ENCODE data around the gene ZNF101.

ZNF101 gene

DNA sequence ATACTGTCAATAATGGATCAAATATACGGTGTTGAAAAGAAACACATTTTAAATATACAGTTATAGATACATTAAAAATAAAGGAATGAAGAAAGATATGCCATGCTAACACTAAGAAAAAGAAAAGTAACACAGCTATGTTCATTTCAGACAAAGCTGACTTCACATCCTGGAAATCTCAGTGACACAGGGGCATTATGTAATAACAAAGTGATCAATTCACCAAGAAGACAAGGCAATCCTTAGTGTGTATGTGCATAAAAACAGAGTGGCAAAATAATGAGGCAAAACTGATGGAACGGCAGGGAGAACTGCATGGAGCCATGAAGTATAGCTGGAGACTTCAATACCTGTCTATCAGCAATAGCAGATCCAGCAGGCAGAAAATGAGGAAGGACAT lies 51.2 kb downstream of the ZNF101 start:
- DNase-seq = peak in 1 of 2 donors; percentile 16

DNA sequence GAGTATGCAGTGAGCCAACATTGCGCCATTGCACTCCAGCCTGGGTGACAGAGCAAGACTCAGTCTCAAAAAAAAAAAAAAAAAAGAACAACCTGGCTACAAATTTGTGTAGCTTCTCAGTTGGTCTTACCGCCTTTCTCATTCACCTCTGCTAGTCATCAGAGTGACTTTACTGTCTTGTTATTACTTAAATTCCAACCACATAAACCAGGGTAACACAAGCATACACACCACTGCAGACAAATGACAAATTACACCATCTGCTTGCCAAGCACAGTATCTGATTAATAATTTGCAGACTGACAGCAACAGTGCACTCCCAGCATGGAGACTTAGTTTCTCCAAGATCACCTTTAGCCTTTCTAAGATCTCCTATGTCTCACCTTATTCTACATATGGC lies 53.3 kb downstream of the ZNF101 start:
- no peak for DNase-seq

DNA sequence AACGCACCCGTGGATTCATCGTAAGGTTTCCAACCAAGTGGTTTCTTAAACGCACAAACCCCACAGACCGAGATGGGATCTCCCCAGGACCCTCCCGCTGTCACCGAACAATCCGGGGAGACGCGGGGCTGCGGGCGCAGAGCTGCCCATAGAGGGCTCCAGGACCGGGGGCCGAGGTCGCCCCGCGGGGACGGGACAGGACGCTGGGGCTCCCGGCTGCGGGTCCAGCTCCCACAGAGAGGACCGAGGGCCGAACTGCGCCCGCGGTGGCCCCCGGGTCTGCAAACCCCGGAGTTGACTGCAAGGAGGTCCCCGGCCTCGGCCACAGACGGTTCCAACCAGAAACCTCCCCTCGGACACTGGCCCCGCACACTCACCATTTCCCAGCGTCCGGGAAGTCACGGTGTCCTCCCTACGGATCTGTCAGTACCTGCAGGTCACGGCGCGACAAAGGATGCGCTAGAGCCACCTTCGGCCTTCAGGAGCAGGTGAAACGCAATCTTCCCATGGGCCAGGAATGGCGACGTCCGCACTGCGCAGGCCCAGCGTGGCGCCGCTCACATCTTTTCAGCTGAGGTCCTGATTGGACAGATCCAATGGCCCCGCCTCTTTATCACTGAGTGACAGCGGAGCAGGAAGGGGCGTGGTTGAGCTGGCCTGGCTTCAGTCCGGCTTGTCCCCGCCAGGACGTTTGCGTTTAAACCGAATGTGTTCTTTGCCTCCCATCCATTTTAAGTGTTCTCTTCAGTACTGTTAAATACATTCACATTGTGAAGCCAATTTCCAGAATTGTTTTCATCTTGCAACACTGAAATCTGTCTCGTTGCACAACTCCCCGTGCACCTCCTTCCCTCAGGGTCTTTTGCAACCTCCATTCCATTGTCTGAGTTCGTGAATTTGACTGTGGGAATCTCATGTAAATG lies 64.2 kb downstream of the ZNF101 start, which contains the start of gene ZNF14:
Gene ZNF14 (minus strand): TSS at position 534 of the 923 bp plus-strand sequence. CDS start 154 bp downstream, at position 380.
- peak; percentile 91 to 95 for DNase-seq

Measured in CD4-positive, alpha-beta T cell treated with Interferon alpha-2 for 1 hour (primary cell).